Measurements from ENCODE around the gene CHCHD1. TPM values are rescaled to one million over a fixed set of nuclear protein-coding genes. Genes with fewer than 3 reads are reported as not detected.

CHCHD1 gene
- total RNA-seq, 1 experiment from 2014 or later: 44.1 TPM

- Histone ChIP-seq H3K27ac (peak overlapping the region; percentile 88), H3K79me2 (ENCODE audit: low read depth) (peaks cover 75% of the 10 kb centered on the region), H3K4me1 (replicated peaks; ENCODE audit: insufficient read depth) (peaks cover 36% of the 10 kb centered on the region), H3K9me3 (ENCODE audit: insufficient read depth, low read depth) (no peaks in the 10 kb centered on the region), H3K9me2 (ENCODE audit: insufficient read depth) (no peaks in the 10 kb centered on the region; the same call in 1 of the 2 replicates), H2AFZ (peak overlapping the region; percentile 90), H3K4me3 (peak overlapping the region; percentile 69), H3F3A (ENCODE audit: insufficient read depth, low read depth) (peaks cover 30% of the 10 kb centered on the region), H3K27me3 (ENCODE audit: insufficient read depth, low read depth) (no peaks in the 10 kb centered on the region), H3K36me3 (ENCODE audit: low read depth) (peaks cover 35% of the 10 kb centered on the region), H4K20me1 (ENCODE audit: insufficient read depth) (peaks cover 9% of the 10 kb centered on the region; the same call in 1 of the 2 replicates), H3K4me2 (peak overlapping the region; percentile 89)
- no peak for TF ChIP-seq EZH2 (IDR thresholded peaks at IDR 0.05; ENCODE audit: low read depth)
- no peak for TF ChIP-seq CTCF (conservative IDR thresholded peaks at IDR 0.05)
- ChIA-PET POLR2A (ENCODE audit: unreplicated experiment) (interaction anchor here (0.5 to 0.6 kb wide), 2 partner anchors 18 to 172 kb away, joined by 3 read pairs; no protein-coding TSS in a partner anchor), CTCF (no interaction called here)
- BruUV-seq (replicated peaks): TSS peak; percentile 75
- DNase-seq: peak in 1 of 2 experiments; percentile 62
- intact Hi-C loops (cut with micrococcal nuclease; ENCODE audit: unreplicated experiment): loop anchor here (1.0 kb wide), 1 partner anchor 41 kb away; the partner anchor contains the start of gene ZSWIM8
Measured at GRCh38 chr10:73744664-73744975, 37.2 kb upstream of the CHCHD1 start.

- peaks cover 28% of the 10 kb centered on the region for H3K4me1 ChIP-seq (replicated peaks; ENCODE audit: insufficient read depth)
- no peak overlapping the region for H3K27ac ChIP-seq
- no peak overlapping the region for H2AFZ ChIP-seq
- peaks cover 17% of the 10 kb centered on the region; the same call in 1 of the 2 replicates for H4K20me1 ChIP-seq (ENCODE audit: insufficient read depth)
- no peak overlapping the region for H3K4me2 ChIP-seq
- H3K4me3 ChIP-seq: no peak overlapping the region
- POLR2A ChIA-PET (ENCODE audit: unreplicated experiment): interaction anchor here (0.5 to 0.7 kb wide), 2 partner anchors 252 to 518 kb away, joined by 3 to 7 read pairs; no protein-coding TSS in a partner anchor
- CTCF ChIA-PET: no interaction called here
- intact Hi-C loops (cut with micrococcal nuclease; ENCODE audit: unreplicated experiment): no loop called here
- no peaks in the 10 kb centered on the region; the same call in 1 of the 2 replicates for H3K9me2 ChIP-seq (ENCODE audit: insufficient read depth)
- no peaks in the 10 kb centered on the region for H3K9me3 ChIP-seq (ENCODE audit: insufficient read depth, low read depth)
- H3K27me3 ChIP-seq (ENCODE audit: insufficient read depth, low read depth): no peaks in the 10 kb centered on the region
- TF ChIP-seq CTCF (conservative IDR thresholded peaks at IDR 0.05): no peak
- no peak for TF ChIP-seq EZH2 (IDR thresholded peaks at IDR 0.05; ENCODE audit: low read depth)
- TSS peak; percentile 0 for BruUV-seq (replicated peaks)
- DNase-seq: no peak
- peaks cover 80% of the 10 kb centered on the region for H3K79me2 ChIP-seq (ENCODE audit: low read depth)
- H3K36me3 ChIP-seq (ENCODE audit: low read depth): peaks cover 53% of the 10 kb centered on the region
- H3F3A ChIP-seq (ENCODE audit: insufficient read depth, low read depth): peaks cover 22% of the 10 kb centered on the region
Measured at GRCh38 chr10:73746721-73747120, 35.1 kb upstream of the CHCHD1 start.

GRCh38 chr10:73750819-73751218, 31.0 kb upstream of the CHCHD1 start:
- Histone ChIP-seq H3K27ac (no peak overlapping the region), H3K27me3 (ENCODE audit: insufficient read depth, low read depth) (no peaks in the 10 kb centered on the region), H3K36me3 (ENCODE audit: low read depth) (peaks cover 65% of the 10 kb centered on the region), H3K4me1 (replicated peaks; ENCODE audit: insufficient read depth) (peaks cover 4% of the 10 kb centered on the region; the same call in 1 of the 2 replicates), H4K20me1 (ENCODE audit: insufficient read depth) (peaks cover 20% of the 10 kb centered on the region), H3K9me3 (ENCODE audit: insufficient read depth, low read depth) (no peaks in the 10 kb centered on the region), H2AFZ (no peak overlapping the region), H3K9me2 (ENCODE audit: insufficient read depth) (no peaks in the 10 kb centered on the region), H3F3A (ENCODE audit: insufficient read depth, low read depth) (peaks cover 5% of the 10 kb centered on the region; the same call in 1 of the 2 replicates), H3K4me2 (no peak overlapping the region), H3K79me2 (ENCODE audit: low read depth) (peaks cover 51% of the 10 kb centered on the region), H3K4me3 (no peak overlapping the region)
- TF ChIP-seq CTCF (conservative IDR thresholded peaks at IDR 0.05) (no peak), EZH2 (IDR thresholded peaks at IDR 0.05; ENCODE audit: low read depth) (no peak)
- ChIA-PET POLR2A (ENCODE audit: unreplicated experiment) (no interaction called here), CTCF (no interaction called here)
- intact Hi-C loops (cut with micrococcal nuclease; ENCODE audit: unreplicated experiment): no loop called here
- DNase-seq: no peak
- no TSS peak for BruUV-seq (replicated peaks)
